ENCODE measurements around the gene DDX51. TPM values are rescaled to one million over a fixed set of nuclear protein-coding genes. Genes with fewer than 3 reads are reported as not detected.
A peak's percentile ranks its signal among the peaks of the same experiment; 100 is the strongest.
"Not testable (repeated sequence)": the region's sequence is repeated elsewhere in the genome, so short reads cannot be mapped to it uniquely, and the experiment has no call there.

Gene DDX51
- total RNA-seq, 1 donor from 2014 or later = 18.0 TPM

GRCh38 chr12:132154941-132155770, 11.0 kb upstream of the DDX51 start:
- no peak for DNase-seq (ENCODE audit: low spot score)

DNA sequence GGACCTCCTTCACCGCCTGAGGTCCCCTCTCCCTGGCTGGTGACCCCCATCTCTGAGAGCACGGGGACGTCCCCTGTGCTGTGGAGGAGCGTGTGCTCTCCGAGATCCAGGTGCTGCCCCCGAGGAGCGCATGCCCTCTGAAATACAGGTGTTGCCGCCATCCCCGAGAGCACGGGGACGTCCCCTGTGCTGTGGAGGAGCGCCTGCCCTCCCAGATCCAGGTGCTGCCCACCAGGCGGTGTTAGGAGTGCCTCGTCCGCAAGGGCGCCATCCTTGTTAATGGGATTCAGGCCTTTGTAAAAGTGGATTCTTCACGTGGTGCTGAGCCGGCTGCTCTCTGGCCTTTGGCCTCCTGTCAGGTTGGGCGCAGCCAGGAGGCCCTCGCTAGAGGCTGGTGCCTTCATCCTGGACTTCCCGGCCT, 10.2 kb upstream of the DDX51 start:
- no peak for DNase-seq (ENCODE audit: low spot score)

- peak; percentile 49 for DNase-seq (ENCODE audit: low spot score)
Measured at GRCh38 chr12:132153501-132154340, 9.6 kb upstream of the DDX51 start.

GRCh38 chr12:132152953-132153352, 8.8 kb upstream of the DDX51 start:
- no peak for DNase-seq (ENCODE audit: low spot score)

DNA sequence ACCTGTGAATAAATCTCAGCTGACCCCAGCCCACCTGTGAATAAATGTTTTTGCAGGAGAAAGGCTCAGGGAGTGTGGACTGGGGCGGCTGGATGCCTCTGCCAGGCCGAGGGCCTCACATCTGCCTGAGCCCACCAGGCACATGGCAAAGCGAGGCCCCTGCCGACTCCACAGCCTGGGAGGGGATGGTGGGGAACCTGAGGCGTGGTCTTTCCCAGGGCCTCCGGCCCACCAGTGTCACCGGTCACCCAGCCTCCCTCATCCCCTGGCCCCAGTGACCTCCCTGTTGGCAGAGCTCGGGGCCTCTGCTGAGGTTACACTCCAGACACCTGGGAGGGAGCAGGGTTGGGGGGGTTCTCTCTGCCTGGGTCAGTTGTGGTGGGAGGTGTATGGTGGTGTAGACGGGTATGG, 8.3 kb upstream of the DDX51 start:
- DNase-seq (ENCODE audit: low spot score) = no peak

DNA sequence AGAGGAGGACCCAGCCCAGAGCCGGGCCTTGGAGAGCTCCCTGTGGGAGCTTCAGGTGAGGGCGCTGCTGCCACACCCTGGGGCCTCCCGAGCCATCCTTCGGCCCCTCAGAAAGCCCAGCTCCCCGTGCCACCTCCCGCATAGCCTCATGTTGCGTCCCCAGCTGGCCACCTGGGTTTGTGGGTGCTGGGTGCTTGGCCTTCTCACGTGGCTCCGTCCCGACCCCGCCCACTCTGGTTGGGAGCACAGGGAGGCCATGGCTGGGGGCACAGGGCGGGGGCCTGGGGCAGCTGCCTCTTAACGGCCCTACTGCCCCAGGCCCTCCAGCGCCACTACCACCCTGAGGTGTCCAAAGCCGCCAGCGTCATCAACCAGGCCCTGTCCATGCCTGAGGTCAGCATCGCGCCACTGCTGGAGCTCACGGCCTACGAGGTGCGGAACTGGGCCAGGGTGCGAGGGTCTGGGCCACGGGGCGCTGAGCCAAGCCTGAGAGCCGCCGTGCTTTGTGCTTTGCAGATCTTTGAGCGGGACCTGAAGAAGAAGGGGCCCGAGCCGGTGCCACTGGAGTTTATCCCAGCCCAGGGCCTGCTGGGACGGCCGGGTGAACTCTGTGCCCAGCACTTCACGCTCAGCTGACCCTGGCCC, 7.8 kb upstream of the DDX51 start:
- no peak for DNase-seq (ENCODE audit: low spot score)

DNA sequence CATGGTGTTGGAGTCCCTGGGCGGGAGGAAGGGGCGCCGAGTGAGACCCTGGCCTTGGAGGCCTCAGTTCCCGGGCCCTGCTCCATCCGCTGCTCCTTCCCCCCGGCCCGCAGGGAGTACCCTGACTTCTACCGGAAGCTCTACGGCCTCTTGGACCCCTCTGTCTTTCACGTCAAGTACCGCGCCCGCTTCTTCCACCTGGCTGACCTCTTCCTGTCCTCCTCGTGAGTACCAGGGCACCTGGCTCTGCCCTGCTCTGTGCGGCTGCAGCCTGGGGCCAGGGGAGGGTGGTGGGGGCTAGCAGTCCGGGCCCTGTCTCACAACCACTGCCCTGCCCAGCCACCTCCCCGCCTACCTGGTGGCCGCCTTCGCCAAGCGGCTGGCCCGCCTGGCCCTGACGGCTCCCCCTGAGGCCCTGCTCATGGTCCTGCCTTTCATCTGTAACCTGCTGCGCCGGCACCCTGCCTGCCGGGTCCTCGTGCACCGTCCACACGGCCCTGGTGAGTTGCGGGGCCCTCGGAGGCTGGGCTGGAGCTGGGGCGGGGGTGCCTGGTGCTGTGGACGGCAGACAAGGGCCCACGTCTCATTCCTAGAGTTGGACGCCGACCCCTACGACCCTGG, 7.1 kb upstream of the DDX51 start:
- DNase-seq (ENCODE audit: low spot score) = no peak

GRCh38 chr12:132150780-132151144, 6.6 kb upstream of the DDX51 start:
- no peak for DNase-seq (ENCODE audit: low spot score)

DNA sequence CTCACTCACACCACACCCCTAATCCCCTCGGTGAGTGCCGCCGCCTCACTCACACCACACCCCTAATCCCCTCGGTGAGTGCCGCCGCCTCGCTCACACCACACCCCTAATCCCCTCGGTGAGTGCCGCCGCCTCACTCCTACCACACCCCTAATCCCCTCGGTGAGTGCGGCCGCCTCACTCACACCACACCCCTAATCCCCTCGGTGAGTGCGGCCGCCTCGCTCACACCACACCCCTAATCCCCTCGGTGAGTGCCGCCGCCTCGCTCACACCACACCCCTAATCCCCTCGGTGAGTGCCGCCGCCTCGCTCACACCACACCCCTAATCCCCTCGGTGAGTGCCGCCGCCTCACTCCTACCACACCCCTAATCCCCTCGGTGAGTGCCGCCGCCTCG, 5.4 kb upstream of the DDX51 start:
- DNase-seq (ENCODE audit: low spot score) = not testable (repeated sequence)

GRCh38 chr12:132148368-132149045, 4.4 kb upstream of the DDX51 start:
- DNase-seq (ENCODE audit: low spot score) = no peak

DNA sequence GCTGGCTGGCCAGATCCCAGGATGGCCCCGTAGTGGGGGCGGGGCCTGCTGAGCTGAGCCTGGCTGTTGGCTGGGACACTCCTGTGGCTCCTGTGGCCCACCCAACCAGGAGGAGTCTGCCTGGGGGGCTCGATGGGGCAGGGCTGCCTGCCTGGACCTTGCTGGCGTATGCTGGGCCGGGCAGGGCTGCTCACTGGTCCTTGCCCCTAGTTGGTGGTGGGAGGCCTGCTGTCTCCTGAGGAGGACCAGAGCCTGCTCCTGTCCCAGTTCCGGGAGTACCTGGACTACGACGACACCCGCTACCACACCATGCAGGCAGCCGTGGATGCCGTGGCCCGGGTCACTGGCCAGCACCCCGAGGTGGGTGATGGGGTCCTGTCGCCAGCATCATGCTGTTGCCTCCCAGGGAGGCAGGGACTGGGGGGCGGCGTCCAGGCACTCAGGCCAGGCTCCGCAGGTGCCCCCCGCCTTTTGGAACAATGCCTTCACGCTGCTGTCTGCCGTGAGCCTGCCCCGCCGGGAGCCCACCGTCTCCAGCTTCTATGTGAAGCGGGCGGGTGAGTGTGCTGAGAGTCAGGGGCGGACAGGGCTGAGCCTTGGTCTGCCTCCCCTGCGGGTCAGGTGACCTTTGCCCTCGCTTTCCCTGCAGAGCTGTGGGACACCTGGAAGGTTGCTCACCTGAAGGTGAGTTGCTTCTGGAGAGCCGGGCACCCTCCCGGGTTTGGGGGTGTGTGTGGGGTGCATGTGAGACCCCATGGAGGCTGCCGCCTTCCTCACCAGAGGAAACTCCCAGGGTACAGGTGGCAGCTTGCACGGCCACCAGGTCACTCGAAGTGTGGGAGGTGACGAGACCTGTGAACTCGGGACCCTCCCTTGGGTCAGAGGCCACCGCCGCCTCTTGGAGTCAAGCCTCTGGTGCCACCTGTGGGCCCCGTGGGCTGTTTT, 3.6 kb upstream of the DDX51 start:
- DNase-seq (ENCODE audit: low spot score) = no peak

DNA sequence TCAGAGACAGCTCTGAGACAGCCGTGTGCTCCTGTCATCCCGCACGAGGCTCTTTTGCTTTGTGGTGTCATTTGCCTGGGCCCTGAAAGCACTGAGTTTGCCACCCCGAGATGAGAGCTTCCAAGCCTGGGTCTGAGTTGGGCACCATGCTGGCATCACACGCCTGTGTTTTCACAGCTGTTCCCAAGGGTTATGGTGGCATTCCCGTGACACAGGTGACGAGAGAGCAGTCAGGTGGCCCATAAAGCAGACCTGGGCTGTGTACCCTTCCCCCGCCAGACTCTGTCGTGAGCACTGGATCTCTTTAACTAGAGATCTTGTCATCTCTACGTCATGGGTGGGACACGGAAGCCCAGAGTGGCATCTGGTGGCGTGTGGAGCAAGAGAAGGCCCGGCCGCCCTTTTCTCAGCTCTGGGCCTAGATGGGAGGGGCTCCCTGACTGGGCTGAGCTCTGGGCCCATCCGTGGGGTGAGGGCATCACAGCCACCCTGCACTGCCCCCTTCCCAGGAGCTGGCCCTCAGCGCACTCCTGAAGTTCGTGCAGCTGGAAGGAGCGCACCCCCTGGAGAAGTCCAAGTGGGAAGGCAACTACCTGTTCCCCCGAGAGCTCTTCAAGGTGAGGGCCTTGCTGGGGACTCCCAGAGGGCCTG, 2.8 kb upstream of the DDX51 start:
- DNase-seq (ENCODE audit: low spot score) = no peak

DNA sequence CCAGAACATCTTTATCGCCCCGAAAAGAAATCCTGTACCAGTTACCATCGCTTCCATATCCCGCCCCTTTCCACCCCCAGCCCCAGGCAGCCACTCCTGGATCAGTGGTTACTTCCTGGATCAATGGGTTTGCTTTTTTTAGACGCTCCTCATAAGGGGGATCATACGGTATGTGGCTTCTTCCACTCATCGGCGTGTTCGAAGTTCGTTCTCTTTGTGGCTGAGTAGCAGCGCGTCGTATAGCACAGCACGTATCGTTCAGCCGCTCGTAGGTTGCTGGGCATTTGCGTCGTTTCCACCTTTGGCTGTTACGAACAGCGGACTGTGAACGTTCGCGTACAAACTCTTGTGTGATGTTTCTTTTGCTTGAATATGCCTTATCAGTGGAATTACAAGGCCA, 2.0 kb upstream of the DDX51 start:
- DNase-seq (ENCODE audit: low spot score) = no peak

- DNase-seq (ENCODE audit: low spot score) = no peak
Measured at GRCh38 chr12:132145334-132145733, 1.2 kb upstream of the DDX51 start.

GRCh38 chr12:132144810-132145168, 670 bp upstream of the DDX51 start:
- no peak for DNase-seq (ENCODE audit: low spot score)

- DNase-seq (ENCODE audit: low spot score) = no peak
Measured at GRCh38 chr12:132143336-132144071, 615 bp downstream of the DDX51 start.

GRCh38 chr12:132142679-132143335, 1.3 kb downstream of the DDX51 start:
- no peak for DNase-seq (ENCODE audit: low spot score)

GRCh38 chr12:132141976-132142678, 2.0 kb downstream of the DDX51 start:
- no peak for DNase-seq (ENCODE audit: low spot score)
